Measurements from ENCODE around the gene TBX21. TPM values are rescaled to one million over a fixed set of nuclear protein-coding genes. Genes with fewer than 3 reads are reported as not detected.

Gene TBX21
- total RNA-seq, 1 donor from 2014 or later, result not detected

GRCh38 chr17:47727704-47728036, 5.4 kb upstream of the TBX21 start:
- TF ChIP-seq, protein P1, sequence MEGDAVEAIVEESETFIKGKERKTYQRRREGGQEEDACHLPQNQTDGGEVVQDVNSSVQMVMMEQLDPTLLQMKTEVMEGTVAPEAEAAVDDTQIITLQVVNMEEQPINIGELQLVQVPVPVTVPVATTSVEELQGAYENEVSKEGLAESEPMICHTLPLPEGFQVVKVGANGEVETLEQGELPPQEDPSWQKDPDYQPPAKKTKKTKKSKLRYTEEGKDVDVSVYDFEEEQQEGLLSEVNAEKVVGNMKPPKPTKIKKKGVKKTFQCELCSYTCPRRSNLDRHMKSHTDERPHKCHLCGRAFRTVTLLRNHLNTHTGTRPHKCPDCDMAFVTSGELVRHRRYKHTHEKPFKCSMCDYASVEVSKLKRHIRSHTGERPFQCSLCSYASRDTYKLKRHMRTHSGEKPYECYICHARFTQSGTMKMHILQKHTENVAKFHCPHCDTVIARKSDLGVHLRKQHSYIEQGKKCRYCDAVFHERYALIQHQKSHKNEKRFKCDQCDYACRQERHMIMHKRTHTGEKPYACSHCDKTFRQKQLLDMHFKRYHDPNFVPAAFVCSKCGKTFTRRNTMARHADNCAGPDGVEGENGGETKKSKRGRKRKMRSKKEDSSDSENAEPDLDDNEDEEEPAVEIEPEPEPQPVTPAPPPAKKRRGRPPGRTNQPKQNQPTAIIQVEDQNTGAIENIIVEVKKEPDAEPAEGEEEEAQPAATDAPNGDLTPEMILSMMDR (conservative IDR thresholded peaks at IDR 0.05; ENCODE audit: low read depth, low read length), result no peak
- no peak for DNase-seq (ENCODE audit: low read depth)
- H3K4me3 ChIP-seq (ENCODE audit: low read depth, low read length), result no peak overlapping the region

DNA sequence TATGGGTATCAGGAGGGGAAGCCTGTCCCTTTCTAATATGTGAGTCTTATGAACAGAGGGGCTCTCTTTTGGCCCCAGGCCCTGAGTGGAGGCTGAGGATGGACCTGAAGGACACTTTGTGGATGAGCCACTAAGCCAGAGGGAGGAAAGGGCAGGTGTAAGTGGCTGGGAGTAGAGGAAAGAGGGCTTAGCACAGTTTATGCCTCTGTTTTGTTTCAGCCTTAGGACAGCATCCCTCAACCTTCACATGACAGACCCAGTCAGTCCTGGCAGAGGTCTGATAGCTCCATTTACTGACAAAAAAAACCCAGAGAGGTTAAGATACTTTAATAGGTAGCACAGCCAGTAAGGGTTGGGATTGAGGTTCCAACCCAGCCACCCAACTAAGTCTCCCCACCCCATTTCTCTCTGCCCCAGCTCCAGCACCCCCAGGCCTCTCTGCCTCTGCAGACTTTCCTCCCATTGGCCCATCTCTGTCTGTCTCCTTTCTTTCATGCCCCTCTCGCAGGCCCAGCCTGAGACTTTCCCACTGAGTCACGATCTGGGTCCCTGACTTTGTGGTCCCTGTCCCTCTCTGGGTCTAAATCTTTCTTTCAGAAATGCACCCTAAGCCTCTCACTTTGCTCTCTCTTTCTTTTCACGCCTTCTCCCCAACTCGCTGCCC, 4.7 kb upstream of the TBX21 start:
- no peak overlapping the region for H3K4me3 ChIP-seq (ENCODE audit: low read depth, low read length)
- no peak for DNase-seq (ENCODE audit: low read depth)
- TF ChIP-seq, protein P1 (conservative IDR thresholded peaks at IDR 0.05; ENCODE audit: low read depth, low read length), result no peak

- no peak for DNase-seq (ENCODE audit: low read depth)
- no peak overlapping the region for H3K4me3 ChIP-seq (ENCODE audit: low read depth, low read length)
- TF ChIP-seq, protein P1 (conservative IDR thresholded peaks at IDR 0.05; ENCODE audit: low read depth, low read length), result no peak
Observed at GRCh38 chr17:47729476-47729875, 3.6 kb upstream of the TBX21 start.

- no peak overlapping the region for H3K4me3 ChIP-seq (ENCODE audit: low read depth, low read length)
- TF ChIP-seq, protein P1 (conservative IDR thresholded peaks at IDR 0.05; ENCODE audit: low read depth, low read length), result no peak
- DNase-seq (ENCODE audit: low read depth), result no peak
Observed at GRCh38 chr17:47730681-47731080, 2.4 kb upstream of the TBX21 start.

- TF ChIP-seq, protein P1 (conservative IDR thresholded peaks at IDR 0.05; ENCODE audit: low read depth, low read length), result no peak
- DNase-seq (ENCODE audit: low read depth), result no peak
- no peak overlapping the region for H3K4me3 ChIP-seq (ENCODE audit: low read depth, low read length)
Observed at GRCh38 chr17:47731396-47731795, 1.6 kb upstream of the TBX21 start.

DNA sequence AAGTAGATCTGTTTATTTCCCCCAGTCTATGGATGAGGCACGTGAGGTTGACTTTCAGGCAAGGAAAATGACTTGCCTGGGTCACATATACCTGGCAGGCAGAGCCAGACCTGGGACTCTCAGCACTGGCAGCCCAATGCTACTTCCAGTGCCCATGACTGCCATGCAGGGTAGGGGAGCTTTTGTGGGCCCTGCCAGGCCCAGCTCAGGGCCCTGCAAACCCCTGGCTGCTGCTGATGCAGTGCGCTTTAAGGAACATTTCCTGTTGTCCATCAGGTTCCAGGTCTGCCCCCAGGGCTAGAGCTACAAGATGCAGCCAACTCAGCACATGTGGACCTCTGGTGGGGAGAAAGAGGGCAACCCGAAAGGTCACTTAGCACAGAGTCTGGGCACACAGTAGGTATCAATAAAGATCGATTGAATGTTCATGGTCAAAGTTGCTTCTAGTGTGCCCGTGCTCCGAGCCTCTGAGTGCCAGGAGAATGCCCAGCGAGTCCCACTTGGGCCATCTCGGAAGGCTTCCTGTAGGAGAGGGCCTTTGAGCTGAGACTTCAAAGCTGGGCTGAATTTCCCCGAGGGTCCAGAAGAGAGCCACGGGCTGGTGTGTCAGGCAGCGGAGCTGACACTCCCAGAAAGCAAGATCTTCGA, 513 bp upstream of the TBX21 start:
- TF ChIP-seq, protein P1 (conservative IDR thresholded peaks at IDR 0.05; ENCODE audit: low read depth, low read length), result no peak
- no peak overlapping the region for H3K4me3 ChIP-seq (ENCODE audit: low read depth, low read length)
- no peak for DNase-seq (ENCODE audit: low read depth)

All from epithelial cell of proximal tubule (primary cell).